GM12878 (cell line): Measurements from ENCODE around the gene SLX4. TPM values are rescaled to one million over a fixed set of nuclear protein-coding genes. Genes with fewer than 3 reads are reported as not detected.
A peak's percentile ranks its signal among the peaks of the same experiment; 100 is the strongest.

Experiments used
- BCL11A ChIP-seq: IDR thresholded peaks from 2 replicates; pipeline ENCODE4 v1.6.1; 2011; ENCODE audit warnings: low read depth, low read length
- CEBPZ ChIP-seq: fragments of 150-350 bp; IDR thresholded peaks from 2 replicates; pipeline ENCODE4 v1.6.1; 2016; ENCODE audit warnings: low read depth, low read length
- E4F1 ChIP-seq: fragments of 450-650 bp; IDR thresholded peaks from 2 replicates; pipeline ENCODE4 v1.6.1; 2018; ENCODE audit warnings: borderline replicate concordance, mild to moderate bottlenecking; ENCODE audit not compliant: partially characterized antibody
- HCFC1 ChIP-seq: fragments of 150-350 bp; IDR thresholded peaks from 2 replicates; pipeline ENCODE4 v1.6.1; 2014; ENCODE audit warnings: low read length
- IRF4 ChIP-seq: IDR thresholded peaks from 2 replicates; pipeline ENCODE4 v1.6.1; 2011; ENCODE audit warnings: low read depth, low read length
- NFYB ChIP-seq: IDR thresholded peaks from 2 replicates; pipeline ENCODE4 v1.6.1; 2011; ENCODE audit warnings: low read depth, mild to moderate bottlenecking, low read length, improper control_type of control experiment, moderate library complexity; ENCODE audit not compliant: insufficient read depth
- RFX5 ChIP-seq: IDR thresholded peaks from 2 replicates; pipeline ENCODE4 v1.6.1; 2011; ENCODE audit warnings: low read depth, low read length, improper control_type of control experiment
- TCF12 ChIP-seq: IDR thresholded peaks from 2 replicates; pipeline ENCODE4 v1.6.1; 2011; ENCODE audit warnings: low read depth, mild to moderate bottlenecking, low read length
- ZNF207 ChIP-seq: fragments of 450-650 bp; IDR thresholded peaks from 2 replicates; pipeline ENCODE4 v1.6.1; 2014; ENCODE audit warnings: antibody characterized with exemption, mild to moderate bottlenecking, borderline replicate concordance
- ZZZ3 ChIP-seq: IDR thresholded peaks from 2 replicates; pipeline ENCODE4 v1.6.1; 2011; ENCODE audit warnings: low read depth; ENCODE audit not compliant: control insufficient read depth, insufficient read length
- polyA plus RNA-seq, 11 experiments: library from polyadenylated mRNA; depleted of rRNA in 4 of 11; unstranded in 6 of 11; stranded (reverse) in 5 of 11; fragments of >200 nt; fragmentation: Nextera tagmentation in 4 of 11; fragmentation: Illumina TruSeq in 1 of 11; extraction: Ambion mirVana in 4 of 11; extraction: Trizol in 1 of 11; gene quantifications; 1 replicate in 1 of 11; 2 replicates in 10 of 11; pipeline versions ENCODE4 v1.2.1 to v1.2.3, GENCODE V29; 2011 to 2016; ENCODE audit warnings: inconsistent platforms in 2 of 11, missing spikeins in 2 of 11, low read depth in 1 of 11
- total RNA-seq, 4 experiments: library from RNA; depleted of rRNA in 3 of 4; stranded (reverse); fragments of >200 nt in 3 of 4; fragmentation: Illumina TruSeq in 1 of 4; extraction: Trizol in 1 of 4; gene quantifications; 2 replicates each; pipeline versions ENCODE4 v1.2.1 to v1.2.3, GENCODE V29; 2013 to 2021
- TF ChIP-seq, protein P1 (sequence below): fragments of 450-650 bp; IDR thresholded peaks from 2 replicates; pipeline ENCODE4 v1.6.1; 2017; ENCODE audit warnings: mild to moderate bottlenecking, moderate library complexity
- TF ChIP-seq, protein P2 (sequence below): IDR thresholded peaks from 2 replicates; pipeline ENCODE4 v1.6.1; 2011; ENCODE audit warnings: low read depth, mild to moderate bottlenecking, low read length, moderate library complexity, borderline replicate concordance; ENCODE audit errors: extremely low read depth
- TF ChIP-seq, protein P3 (sequence below): IDR thresholded peaks from 2 replicates; pipeline ENCODE4 v1.6.1; 2011; ENCODE audit warnings: borderline replicate concordance, low read depth, mild to moderate bottlenecking, moderate library complexity, low read length; ENCODE audit not compliant: insufficient read depth, poor library complexity, severe bottlenecking

SLX4 gene
- total and polyA plus RNA-seq, 10 of the 15 experiments (the other 5 are each of a cell fraction or from before 2014, with no cell fraction given), result 0.18 to 12.3 (median 4.8) TPM

DNA sequence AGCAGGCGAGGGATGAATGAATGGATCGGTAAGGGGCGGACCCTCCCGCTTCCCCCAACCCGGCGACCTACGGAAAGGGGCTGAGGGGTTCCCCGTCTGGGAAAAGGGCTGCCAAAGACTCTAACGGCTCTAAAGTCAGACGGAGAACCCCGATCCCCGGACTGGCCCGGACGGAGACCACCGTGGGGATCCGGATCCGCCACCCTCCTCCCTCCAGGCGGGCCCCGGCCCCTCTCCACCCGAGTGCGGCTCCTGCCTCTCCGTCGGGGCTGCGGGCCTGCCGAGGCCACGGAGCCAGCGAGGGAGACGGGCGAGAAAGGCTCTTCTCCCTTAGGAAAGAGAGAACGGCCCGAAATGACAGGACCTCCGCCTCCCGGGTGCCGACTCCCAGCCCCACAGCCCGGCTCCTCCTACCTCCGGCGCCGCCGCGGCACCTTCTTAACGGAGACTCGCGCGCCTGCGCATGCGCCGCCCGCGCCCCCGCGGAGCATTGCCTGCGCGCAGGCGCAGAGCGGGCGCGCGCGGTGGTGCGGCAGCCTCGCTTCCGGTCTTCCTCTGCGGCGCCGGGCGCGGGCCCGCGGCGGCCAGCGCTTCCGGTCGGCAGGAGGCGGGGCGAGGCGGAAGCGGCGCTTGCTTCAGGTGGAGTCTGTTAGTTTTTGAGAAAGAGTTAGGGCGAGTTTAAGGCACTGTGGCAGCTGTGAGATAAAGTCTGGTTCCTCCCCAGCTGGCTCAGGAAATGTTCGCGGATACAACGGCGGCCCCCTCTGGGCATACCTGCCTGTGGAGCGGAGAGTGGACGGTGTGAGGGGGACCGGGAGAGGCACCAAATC lies at the start of gene SLX4 (continued):
- TF ChIP-seq, protein P1, sequence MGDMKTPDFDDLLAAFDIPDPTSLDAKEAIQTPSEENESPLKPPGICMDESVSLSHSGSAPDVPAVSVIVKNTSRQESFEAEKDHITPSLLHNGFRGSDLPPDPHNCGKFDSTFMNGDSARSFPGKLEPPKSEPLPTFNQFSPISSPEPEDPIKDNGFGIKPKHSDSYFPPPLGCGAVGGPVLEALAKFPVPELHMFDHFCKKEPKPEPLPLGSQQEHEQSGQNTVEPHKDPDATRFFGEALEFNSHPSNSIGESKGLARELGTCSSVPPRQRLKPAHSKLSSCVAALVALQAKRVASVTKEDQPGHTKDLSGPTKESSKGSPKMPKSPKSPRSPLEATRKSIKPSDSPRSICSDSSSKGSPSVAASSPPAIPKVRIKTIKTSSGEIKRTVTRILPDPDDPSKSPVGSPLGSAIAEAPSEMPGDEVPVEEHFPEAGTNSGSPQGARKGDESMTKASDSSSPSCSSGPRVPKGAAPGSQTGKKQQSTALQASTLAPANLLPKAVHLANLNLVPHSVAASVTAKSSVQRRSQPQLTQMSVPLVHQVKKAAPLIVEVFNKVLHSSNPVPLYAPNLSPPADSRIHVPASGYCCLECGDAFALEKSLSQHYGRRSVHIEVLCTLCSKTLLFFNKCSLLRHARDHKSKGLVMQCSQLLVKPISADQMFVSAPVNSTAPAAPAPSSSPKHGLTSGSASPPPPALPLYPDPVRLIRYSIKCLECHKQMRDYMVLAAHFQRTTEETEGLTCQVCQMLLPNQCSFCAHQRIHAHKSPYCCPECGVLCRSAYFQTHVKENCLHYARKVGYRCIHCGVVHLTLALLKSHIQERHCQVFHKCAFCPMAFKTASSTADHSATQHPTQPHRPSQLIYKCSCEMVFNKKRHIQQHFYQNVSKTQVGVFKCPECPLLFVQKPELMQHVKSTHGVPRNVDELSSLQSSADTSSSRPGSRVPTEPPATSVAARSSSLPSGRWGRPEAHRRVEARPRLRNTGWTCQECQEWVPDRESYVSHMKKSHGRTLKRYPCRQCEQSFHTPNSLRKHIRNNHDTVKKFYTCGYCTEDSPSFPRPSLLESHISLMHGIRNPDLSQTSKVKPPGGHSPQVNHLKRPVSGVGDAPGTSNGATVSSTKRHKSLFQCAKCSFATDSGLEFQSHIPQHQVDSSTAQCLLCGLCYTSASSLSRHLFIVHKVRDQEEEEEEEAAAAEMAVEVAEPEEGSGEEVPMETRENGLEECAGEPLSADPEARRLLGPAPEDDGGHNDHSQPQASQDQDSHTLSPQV, result peak; percentile 71; the same call in 1 of the 2 replicates
- TF ChIP-seq E4F1, result no peak
- TF ChIP-seq, protein P2, sequence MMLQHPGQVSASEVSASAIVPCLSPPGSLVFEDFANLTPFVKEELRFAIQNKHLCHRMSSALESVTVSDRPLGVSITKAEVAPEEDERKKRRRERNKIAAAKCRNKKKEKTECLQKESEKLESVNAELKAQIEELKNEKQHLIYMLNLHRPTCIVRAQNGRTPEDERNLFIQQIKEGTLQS, result peak; percentile 36; the same call in 1 of the 2 replicates
- TF ChIP-seq ZNF207, result no peak; the same call in 1 of the 2 replicates
- no peak for TF ChIP-seq BCL11A
- 0 out of 2 replicates have a peak, but pooled peaks have one; percentile 25 for TF ChIP-seq TCF12
- no peak for TF ChIP-seq IRF4
- TF ChIP-seq, protein P3, sequence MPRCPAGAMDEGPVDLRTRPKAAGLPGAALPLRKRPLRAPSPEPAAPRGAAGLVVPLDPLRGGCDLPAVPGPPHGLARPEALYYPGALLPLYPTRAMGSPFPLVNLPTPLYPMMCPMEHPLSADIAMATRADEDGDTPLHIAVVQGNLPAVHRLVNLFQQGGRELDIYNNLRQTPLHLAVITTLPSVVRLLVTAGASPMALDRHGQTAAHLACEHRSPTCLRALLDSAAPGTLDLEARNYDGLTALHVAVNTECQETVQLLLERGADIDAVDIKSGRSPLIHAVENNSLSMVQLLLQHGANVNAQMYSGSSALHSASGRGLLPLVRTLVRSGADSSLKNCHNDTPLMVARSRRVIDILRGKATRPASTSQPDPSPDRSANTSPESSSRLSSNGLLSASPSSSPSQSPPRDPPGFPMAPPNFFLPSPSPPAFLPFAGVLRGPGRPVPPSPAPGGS, result peak; percentile 12
- TF ChIP-seq HCFC1, result peak; percentile 50
- no peak for TF ChIP-seq ZZZ3
- TF ChIP-seq NFYB, result no peak
- no peak for TF ChIP-seq RFX5
- TF ChIP-seq CEBPZ, result no peak
